ENCODE results near the gene MAP3K10. TPM values are rescaled to one million over a fixed set of nuclear protein-coding genes. Genes with fewer than 3 reads are reported as not detected.

Gene MAP3K10
- total RNA-seq, 3 donors from 2014 or later: 6.1 to 13.5 (median 10.2) TPM

DNA sequence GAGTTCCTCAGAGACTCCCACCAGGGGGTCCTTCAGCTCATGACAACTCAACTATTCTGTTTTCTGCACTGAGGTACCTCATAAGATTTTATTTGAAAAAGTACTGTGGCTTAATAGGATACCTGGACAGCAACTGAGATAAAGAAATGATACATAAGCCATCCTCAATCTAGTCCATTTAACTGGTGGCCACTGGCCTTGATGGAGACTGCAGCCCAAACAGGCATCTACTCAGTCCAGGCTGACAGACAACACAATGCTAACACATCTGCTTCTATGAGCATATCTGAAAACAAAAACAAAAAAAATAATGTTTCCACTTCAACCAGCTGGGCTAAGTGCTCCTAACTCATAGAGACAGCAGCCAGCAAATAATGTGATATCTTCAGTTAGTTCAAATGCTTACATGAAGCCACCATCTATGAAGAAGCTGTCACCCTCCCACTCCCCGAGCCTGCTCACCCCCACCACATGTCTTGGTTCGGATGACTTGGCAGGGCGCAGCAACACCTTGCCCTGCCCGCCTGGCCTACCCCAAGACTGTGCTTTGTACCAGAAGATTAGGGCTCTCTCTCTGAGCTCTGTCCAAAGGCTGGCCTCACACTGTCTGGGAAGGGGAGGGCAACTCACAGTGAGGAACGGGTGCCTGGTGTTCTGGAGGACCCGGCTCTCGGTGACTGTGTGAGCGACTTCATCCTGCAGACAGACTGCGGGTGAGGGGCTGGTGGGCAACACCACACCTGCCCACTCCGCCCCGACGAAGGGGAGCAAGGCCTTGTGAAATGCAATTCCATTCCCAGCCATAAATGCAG lies 48.4 kb downstream of the MAP3K10 start:
- TF ChIP-seq POLR2A (IDR thresholded peaks at IDR 0.05): no peak
- TF ChIP-seq POLR2AphosphoS5 (IDR thresholded peaks at IDR 0.05): no peak
- TF ChIP-seq, protein P1, sequence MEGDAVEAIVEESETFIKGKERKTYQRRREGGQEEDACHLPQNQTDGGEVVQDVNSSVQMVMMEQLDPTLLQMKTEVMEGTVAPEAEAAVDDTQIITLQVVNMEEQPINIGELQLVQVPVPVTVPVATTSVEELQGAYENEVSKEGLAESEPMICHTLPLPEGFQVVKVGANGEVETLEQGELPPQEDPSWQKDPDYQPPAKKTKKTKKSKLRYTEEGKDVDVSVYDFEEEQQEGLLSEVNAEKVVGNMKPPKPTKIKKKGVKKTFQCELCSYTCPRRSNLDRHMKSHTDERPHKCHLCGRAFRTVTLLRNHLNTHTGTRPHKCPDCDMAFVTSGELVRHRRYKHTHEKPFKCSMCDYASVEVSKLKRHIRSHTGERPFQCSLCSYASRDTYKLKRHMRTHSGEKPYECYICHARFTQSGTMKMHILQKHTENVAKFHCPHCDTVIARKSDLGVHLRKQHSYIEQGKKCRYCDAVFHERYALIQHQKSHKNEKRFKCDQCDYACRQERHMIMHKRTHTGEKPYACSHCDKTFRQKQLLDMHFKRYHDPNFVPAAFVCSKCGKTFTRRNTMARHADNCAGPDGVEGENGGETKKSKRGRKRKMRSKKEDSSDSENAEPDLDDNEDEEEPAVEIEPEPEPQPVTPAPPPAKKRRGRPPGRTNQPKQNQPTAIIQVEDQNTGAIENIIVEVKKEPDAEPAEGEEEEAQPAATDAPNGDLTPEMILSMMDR (IDR thresholded peaks at IDR 0.05): no peak
- peaks cover 7 to 8% of the 10 kb centered on the region in 2 donors for H3K4me1 ChIP-seq
- no peaks in the 10 kb centered on the region for H3K36me3 ChIP-seq
- no peak overlapping the region for H3K27ac ChIP-seq
- H3K9me3 ChIP-seq: no peaks in the 10 kb centered on the region
- H3K27me3 ChIP-seq: no peaks in the 10 kb centered on the region
- no peak for DNase-seq (ENCODE audit: low spot score in 2 of 2)
- intact Hi-C loops (cut with DNase I; ENCODE audit: low total_unique reads): no loop called here
- no peak overlapping the region for H3K4me3 ChIP-seq

DNA sequence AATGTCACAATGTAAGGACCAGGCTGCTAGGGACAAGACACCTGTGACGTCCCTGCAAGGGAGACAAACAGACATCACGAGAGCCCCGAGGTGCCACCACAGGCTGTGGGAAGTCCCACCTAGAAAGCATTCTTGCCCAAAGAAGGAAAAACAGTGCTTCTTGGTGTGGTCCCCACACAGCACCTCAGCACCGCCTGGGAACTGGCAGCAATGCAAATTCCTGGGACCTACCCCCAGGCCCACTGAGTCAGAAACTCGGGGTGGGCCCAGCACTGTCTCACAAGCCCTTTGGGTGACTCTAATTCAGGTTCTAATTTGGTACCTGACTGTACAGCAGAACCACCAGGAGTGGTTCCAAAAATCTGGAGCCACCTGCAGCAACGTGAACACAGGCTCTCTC lies 49.1 kb downstream of the MAP3K10 start:
- Histone ChIP-seq H3K36me3 (no peaks in the 10 kb centered on the region), H3K4me1 (peaks cover 7 to 8% of the 10 kb centered on the region in 2 donors), H3K27me3 (no peaks in the 10 kb centered on the region), H3K27ac (no peak overlapping the region), H3K9me3 (no peaks in the 10 kb centered on the region), H3K4me3 (no peak overlapping the region)
- TF ChIP-seq, protein P1 (IDR thresholded peaks at IDR 0.05): no peak
- TF ChIP-seq POLR2A (IDR thresholded peaks at IDR 0.05) (no peak), POLR2AphosphoS5 (IDR thresholded peaks at IDR 0.05) (no peak)
- intact Hi-C loops (cut with DNase I; ENCODE audit: low total_unique reads): no loop called here
- DNase-seq (ENCODE audit: low spot score in 2 of 2): no peak

DNA sequence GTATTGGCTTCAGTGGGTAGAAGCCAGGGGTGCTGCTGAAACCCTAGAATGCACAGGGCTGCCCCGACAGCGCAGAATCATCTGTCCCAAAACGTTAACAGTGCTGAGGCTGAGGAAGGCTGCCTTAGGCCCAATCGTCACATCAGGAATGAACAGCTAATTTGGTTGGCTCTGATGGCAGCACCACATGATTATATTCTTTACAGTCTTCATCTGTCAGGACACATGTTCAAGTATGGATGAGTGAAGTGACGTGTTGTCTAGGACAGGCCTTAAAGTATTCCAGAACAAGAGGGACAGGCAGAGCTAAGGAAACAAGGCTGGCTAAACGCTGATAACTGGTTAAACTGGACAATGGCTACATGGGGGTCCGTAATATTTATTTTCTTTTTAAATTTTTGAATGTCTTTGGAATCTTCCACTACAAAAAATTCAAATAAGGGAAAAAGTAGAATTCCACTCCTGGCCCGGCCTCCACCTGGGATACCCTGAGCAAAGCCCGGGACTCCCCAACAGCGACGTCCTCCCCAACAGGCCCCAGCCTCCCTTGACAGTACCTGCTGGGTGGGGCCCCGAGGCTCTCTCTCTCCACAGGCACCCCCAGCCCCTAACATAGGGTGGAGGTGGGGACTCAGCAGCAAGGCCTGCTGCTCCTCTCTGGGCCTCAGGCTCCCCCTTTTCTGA lies 50.0 kb downstream of the MAP3K10 start:
- no peak for DNase-seq (ENCODE audit: low spot score in 2 of 2)
- H3K4me1 ChIP-seq: peaks cover 7 to 8% of the 10 kb centered on the region in 2 donors
- TF ChIP-seq POLR2AphosphoS5 (IDR thresholded peaks at IDR 0.05) (no peak), POLR2A (IDR thresholded peaks at IDR 0.05) (no peak)
- TF ChIP-seq, protein P1 (IDR thresholded peaks at IDR 0.05): no peak
- H3K27ac ChIP-seq: peak overlapping the region in 1 of 2 donors; percentile 74
- no peaks in the 10 kb centered on the region for H3K9me3 ChIP-seq
- H3K4me3 ChIP-seq: peak overlapping the region in 1 of 3 donors; percentile 23
- H3K36me3 ChIP-seq: no peaks in the 10 kb centered on the region
- intact Hi-C loops (cut with DNase I; ENCODE audit: low total_unique reads): no loop called here
- no peaks in the 10 kb centered on the region for H3K27me3 ChIP-seq

DNA sequence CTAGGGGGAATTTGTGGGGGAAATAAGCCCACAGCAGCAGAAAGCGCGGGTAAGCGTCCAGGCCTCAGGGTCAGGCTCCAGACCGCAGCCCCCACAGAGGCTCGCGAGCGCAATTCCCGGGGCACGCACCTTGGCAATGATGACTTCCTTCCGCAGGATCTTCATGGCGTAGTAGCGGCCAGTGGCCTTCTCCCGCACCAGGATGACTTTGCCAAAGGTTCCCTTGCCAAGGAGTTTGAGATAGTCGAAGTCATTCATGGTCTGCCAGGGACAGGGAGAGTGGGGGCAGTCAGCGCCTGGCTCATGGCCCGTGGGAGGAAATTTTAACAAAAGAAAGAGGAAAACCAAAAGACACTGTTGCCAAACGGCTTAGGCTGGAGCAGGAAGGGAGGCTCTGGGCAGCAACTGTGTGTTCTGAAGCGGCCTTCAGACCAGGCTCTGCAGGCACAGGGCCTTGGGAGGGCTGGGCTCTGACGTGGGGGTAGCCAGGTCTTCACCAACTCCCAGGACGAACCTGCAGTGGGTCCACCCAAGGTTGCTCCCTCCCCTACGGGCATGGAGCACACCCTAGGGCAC lies 50.7 kb downstream of the MAP3K10 start:
- Histone ChIP-seq H3K27ac (peak overlapping the region; percentile 10 to 74), H3K4me3 (peak overlapping the region in 1 of 3 donors; percentile 23)

More for the DNA sequence above, 50.7 kb downstream of the MAP3K10 start:
- TF ChIP-seq POLR2A (IDR thresholded peaks at IDR 0.05): no peak
- TF ChIP-seq, protein P1 (IDR thresholded peaks at IDR 0.05): no peak
- TF ChIP-seq POLR2AphosphoS5 (IDR thresholded peaks at IDR 0.05): peak; percentile 37 to 80 (median 47)
- intact Hi-C loops (cut with DNase I; ENCODE audit: low total_unique reads): no loop called here
- Histone ChIP-seq H3K9me3 (no peaks in the 10 kb centered on the region), H3K27me3 (no peaks in the 10 kb centered on the region), H3K4me1 (peaks cover 7 to 8% of the 10 kb centered on the region in 2 donors), H3K36me3 (no peaks in the 10 kb centered on the region)
- DNase-seq (ENCODE audit: low spot score in 2 of 2): peak in 1 of 2 donors; percentile 40

Measured in breast epithelium (tissue), 4 donors.